HEK293 (cell line): Measurements from ENCODE around the gene GGNBP2.

ENCODE experiments used
- CTCF ChIA-PET: fragments of 350-600 bp; formaldehyde crosslinking; extraction: SDS; loops from one replicate; lab custom pipeline; 2021; ENCODE audit warnings: antibody characterized with exemption; lab: Yijun Ruan, JAX
- POLR2A ChIA-PET: fragments of 300-600 bp; formaldehyde crosslinking; extraction: SDS; loops from one replicate; lab custom pipeline; 2020; ENCODE audit warnings: antibody characterized with exemption, inconsistent platforms; lab: Yijun Ruan, JAX
- H3K27ac ChIP-seq: fragments of 200-500 bp; sonication (Bioruptor generic); 2 replicates; pipeline ENCODE4 v1.5.1; 2014; ENCODE audit warnings: low read depth, low read length, control low read depth, inconsistent platforms; ENCODE audit errors: extremely low read depth
- H3K36me3 ChIP-seq, 2 experiments: fragments of 200-500 bp in 1 of 2; sonication (Bioruptor generic) in 1 of 2; 1 replicate in 1 of 2; 2 replicates in 1 of 2; pipeline ENCODE4 v1.5.1; 2014 to 2017; ENCODE audit warnings: inconsistent platforms in 2 of 2, low read length in 2 of 2; ENCODE audit not compliant: control insufficient read depth in 2 of 2, insufficient read depth in 1 of 2
- H3K4me1 ChIP-seq: fragments of 200-500 bp; sonication (Bioruptor generic); 2 replicates; pipeline ENCODE4 v1.5.1; 2014; ENCODE audit warnings: mild to moderate bottlenecking, low read length, inconsistent platforms; ENCODE audit not compliant: control insufficient read depth, insufficient read depth
- H3K4me3 ChIP-seq: 2 replicates; pipeline ENCODE4 v1.5.1; 2011; ENCODE audit warnings: low read depth, mild to moderate bottlenecking, control low read depth, low read length, moderate library complexity
- H3K9me3 ChIP-seq: fragments of 200-500 bp; sonication (Bioruptor generic); 2 replicates; pipeline ENCODE4 v1.5.1; 2014; ENCODE audit warnings: low read depth, low read length, inconsistent platforms; ENCODE audit not compliant: control insufficient read depth, insufficient read depth
- KLF10 ChIP-seq: fragments of 450-650 bp; IDR thresholded peaks from 2 replicates; pipeline ENCODE4 v1.5.1; 2018; ENCODE audit warnings: missing biosample characterization, mild to moderate bottlenecking, missing genetic modification characterization
- KLF9 ChIP-seq: fragments of 450-650 bp; formaldehyde crosslinking; IDR thresholded peaks from 2 replicates; pipeline ENCODE4 v1.5.1; 2016; ENCODE audit warnings: missing biosample characterization, missing genetic modification characterization, low read depth
- MZF1 ChIP-seq: fragments of 450-650 bp; formaldehyde crosslinking; IDR thresholded peaks from 2 replicates; pipeline ENCODE4 v1.5.1; 2017; ENCODE audit warnings: missing biosample characterization, missing genetic modification characterization, borderline replicate concordance
- OSR2 ChIP-seq: fragments of 450-650 bp; formaldehyde crosslinking; IDR thresholded peaks from 2 replicates; pipeline ENCODE4 v1.5.1; 2016; ENCODE audit warnings: missing biosample characterization, missing genetic modification characterization
- SP7 ChIP-seq: fragments of 450-650 bp; formaldehyde crosslinking; IDR thresholded peaks from 2 replicates; pipeline ENCODE4 v1.5.1; 2016; ENCODE audit warnings: missing biosample characterization, missing genetic modification characterization
- TSHZ1 ChIP-seq: fragments of 450-650 bp; formaldehyde crosslinking; IDR thresholded peaks from 2 replicates; pipeline ENCODE4 v1.5.1; 2016; ENCODE audit warnings: missing biosample characterization, missing genetic modification characterization, borderline replicate concordance
- ZBTB10 ChIP-seq: fragments of 450-650 bp; formaldehyde crosslinking; IDR thresholded peaks from 2 replicates; pipeline ENCODE4 v1.5.1; 2016; ENCODE audit warnings: missing biosample characterization, missing genetic modification characterization
- ZBTB17 ChIP-seq: fragments of 450-650 bp; formaldehyde crosslinking; IDR thresholded peaks from 2 replicates; pipeline ENCODE4 v1.5.1; 2016; ENCODE audit warnings: missing biosample characterization, missing genetic modification characterization
- ZFP41 ChIP-seq: fragments of 450-650 bp; formaldehyde crosslinking; IDR thresholded peaks from 2 replicates; pipeline ENCODE4 v1.5.1; 2016; ENCODE audit warnings: missing biosample characterization, missing genetic modification characterization, borderline replicate concordance
- ZNF121 ChIP-seq: fragments of 450-650 bp; formaldehyde crosslinking; IDR thresholded peaks from 2 replicates; pipeline ENCODE4 v1.5.1; 2016; ENCODE audit warnings: missing biosample characterization, missing genetic modification characterization
- ZNF157 ChIP-seq: fragments of 450-650 bp; formaldehyde crosslinking; IDR thresholded peaks from 2 replicates; pipeline ENCODE4 v1.5.1; 2016; ENCODE audit warnings: missing biosample characterization, missing genetic modification characterization
- ZNF23 ChIP-seq: fragments of 450-650 bp; formaldehyde crosslinking; IDR thresholded peaks from 2 replicates; pipeline ENCODE4 v1.5.1; 2016; ENCODE audit warnings: missing biosample characterization, missing genetic modification characterization, borderline replicate concordance
- ZNF239 ChIP-seq: fragments of 450-650 bp; formaldehyde crosslinking; IDR thresholded peaks from 2 replicates; pipeline ENCODE4 v1.5.1; 2016; ENCODE audit warnings: missing biosample characterization, missing genetic modification characterization
- ZNF280D ChIP-seq: fragments of 450-650 bp; formaldehyde crosslinking; IDR thresholded peaks from 2 replicates; pipeline ENCODE4 v1.5.1; 2016; ENCODE audit warnings: missing biosample characterization, missing genetic modification characterization
- ZNF350 ChIP-seq: fragments of 450-650 bp; formaldehyde crosslinking; IDR thresholded peaks from 2 replicates; pipeline ENCODE4 v1.5.0; 2017; ENCODE audit warnings: missing biosample characterization, mild to moderate bottlenecking, missing genetic modification characterization
- ZNF366 ChIP-seq: fragments of 450-650 bp; formaldehyde crosslinking; conservative IDR thresholded peaks from 2 replicates; pipeline ENCODE4 v1.5.1; 2016; ENCODE audit warnings: missing biosample characterization, missing genetic modification characterization
- ZNF426 ChIP-seq: fragments of 450-650 bp; formaldehyde crosslinking; IDR thresholded peaks from 2 replicates; pipeline ENCODE4 v1.5.1; 2017; ENCODE audit warnings: missing biosample characterization, missing genetic modification characterization, mild to moderate bottlenecking, inconsistent platforms, moderate library complexity
- ZNF510 ChIP-seq: fragments of 450-650 bp; formaldehyde crosslinking; IDR thresholded peaks from 2 replicates; pipeline ENCODE4 v1.5.1; 2018; ENCODE audit warnings: mild to moderate bottlenecking, missing genetic modification characterization, missing biosample characterization; ENCODE audit not compliant: insufficient replicate concordance
- ZNF558 ChIP-seq: fragments of 450-650 bp; formaldehyde crosslinking; IDR thresholded peaks from 2 replicates; pipeline ENCODE4 v1.5.1; 2016; ENCODE audit warnings: missing biosample characterization, missing genetic modification characterization
- ZNF596 ChIP-seq: fragments of 450-650 bp; IDR thresholded peaks from 2 replicates; pipeline ENCODE4 v1.5.0; 2018; ENCODE audit warnings: missing biosample characterization, mild to moderate bottlenecking, missing genetic modification characterization, moderate library complexity
- ZNF621 ChIP-seq: fragments of 450-650 bp; formaldehyde crosslinking; IDR thresholded peaks from 2 replicates; pipeline ENCODE4 v1.5.1; 2017; ENCODE audit warnings: missing biosample characterization, missing genetic modification characterization
- ZNF639 ChIP-seq: fragments of 450-650 bp; formaldehyde crosslinking; IDR thresholded peaks from 2 replicates; pipeline ENCODE4 v1.5.1; 2016; ENCODE audit warnings: missing biosample characterization, missing genetic modification characterization
- ZNF777 ChIP-seq: fragments of 450-650 bp; formaldehyde crosslinking; IDR thresholded peaks from 2 replicates; pipeline ENCODE4 v1.5.1; 2017; ENCODE audit warnings: missing biosample characterization, missing genetic modification characterization, borderline replicate concordance

Gene GGNBP2

GRCh38 chr17:36503456-36504155 is 41.1 kb upstream of the GGNBP2 start (continued):
- no peak for TF ChIP-seq ZNF280D
- no peak for TF ChIP-seq ZNF777
- TF ChIP-seq ZNF639 (tag by site-specific recombination), result no peak
- TF ChIP-seq ZNF426 (tag by site-specific recombination), result no peak
- no peak for TF ChIP-seq ZNF23
- TF ChIP-seq ZNF239, result no peak
- TF ChIP-seq ZNF157 (tag by site-specific recombination), result no peak
- TF ChIP-seq ZBTB17 (tag by site-specific recombination), result no peak

GRCh38 chr17:36504156-36504545 is 40.6 kb upstream of the GGNBP2 start:
- Histone ChIP-seq H3K36me3 (peaks cover 57 to 95% of the 10 kb centered on the region in 2 experiments), H3K9me3 (no peaks in the 10 kb centered on the region), H3K4me3 (no peak overlapping the region), H3K4me1 (no peaks in the 10 kb centered on the region), H3K27ac (no peak overlapping the region)
- CTCF ChIA-PET, result no interaction called here
- POLR2A ChIA-PET, result interaction anchor here (0.6 to 1.1 kb wide), 3 partner anchors 14 to 55 kb away, joined by 5 to 6 read pairs (median 5); partner anchors contain the start of gene ZNHIT3
- no peak for TF ChIP-seq KLF10 (tag by site-specific recombination)
- TF ChIP-seq ZBTB10 (tag by site-specific recombination), result no peak
- TF ChIP-seq OSR2 (tag by site-specific recombination), result no peak
- no peak for TF ChIP-seq ZNF350
- TF ChIP-seq SP7 (tag by site-specific recombination), result no peak
- TF ChIP-seq ZNF510 (tag by site-specific recombination), result no peak
- no peak for TF ChIP-seq ZNF621 (tag by site-specific recombination)
- TF ChIP-seq ZNF366, result no peak
- TF ChIP-seq ZFP41 (tag by site-specific recombination), result no peak
- TF ChIP-seq ZNF596, result no peak
- TF ChIP-seq ZNF558 (tag by site-specific recombination), result no peak
- TF ChIP-seq ZBTB17 (tag by site-specific recombination), result no peak
- no peak for TF ChIP-seq KLF9 (tag by site-specific recombination)
- no peak for TF ChIP-seq TSHZ1 (tag by site-specific recombination)
- no peak for TF ChIP-seq MZF1 (tag by site-specific recombination)
- TF ChIP-seq ZNF121 (tag by site-specific recombination), result no peak
- TF ChIP-seq ZNF280D, result no peak
